HG03280 (cell line): ENCODE data around the gene CD14.
"Not testable (repeated sequence)": the region's sequence is repeated elsewhere in the genome, so short reads cannot be mapped to it uniquely, and the experiment has no call there.

Source experiments
- ATAC-seq: cut with Tn5 transposase; IDR thresholded peaks from one replicate; pipeline ENCODE4 v1.9.1; 2021; ENCODE audit warnings: mild to moderate bottlenecking, moderate library complexity; ENCODE audit not compliant: unreplicated experiment

Gene CD14

DNA sequence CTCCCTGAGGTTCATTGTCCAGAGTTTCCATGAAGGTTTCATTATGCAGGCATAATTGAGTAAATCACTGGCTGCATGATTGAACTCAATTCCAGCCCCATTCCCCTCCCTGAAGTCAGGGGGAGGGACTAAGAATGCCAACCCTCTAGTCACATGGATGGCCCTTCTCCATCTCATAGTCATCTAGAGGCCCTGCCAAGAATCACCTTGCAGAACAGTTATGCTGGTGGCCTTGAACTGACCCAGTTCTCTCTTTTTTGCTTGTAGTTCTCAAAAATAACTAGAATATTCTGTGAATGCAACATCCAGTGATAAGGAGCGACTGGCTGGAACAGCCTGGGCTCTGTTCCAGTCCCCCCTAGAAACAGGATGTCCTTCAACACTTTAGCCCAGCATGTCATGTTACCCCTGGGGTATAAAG lies 36.6 kb downstream of the CD14 start:
- no peak for ATAC-seq

DNA sequence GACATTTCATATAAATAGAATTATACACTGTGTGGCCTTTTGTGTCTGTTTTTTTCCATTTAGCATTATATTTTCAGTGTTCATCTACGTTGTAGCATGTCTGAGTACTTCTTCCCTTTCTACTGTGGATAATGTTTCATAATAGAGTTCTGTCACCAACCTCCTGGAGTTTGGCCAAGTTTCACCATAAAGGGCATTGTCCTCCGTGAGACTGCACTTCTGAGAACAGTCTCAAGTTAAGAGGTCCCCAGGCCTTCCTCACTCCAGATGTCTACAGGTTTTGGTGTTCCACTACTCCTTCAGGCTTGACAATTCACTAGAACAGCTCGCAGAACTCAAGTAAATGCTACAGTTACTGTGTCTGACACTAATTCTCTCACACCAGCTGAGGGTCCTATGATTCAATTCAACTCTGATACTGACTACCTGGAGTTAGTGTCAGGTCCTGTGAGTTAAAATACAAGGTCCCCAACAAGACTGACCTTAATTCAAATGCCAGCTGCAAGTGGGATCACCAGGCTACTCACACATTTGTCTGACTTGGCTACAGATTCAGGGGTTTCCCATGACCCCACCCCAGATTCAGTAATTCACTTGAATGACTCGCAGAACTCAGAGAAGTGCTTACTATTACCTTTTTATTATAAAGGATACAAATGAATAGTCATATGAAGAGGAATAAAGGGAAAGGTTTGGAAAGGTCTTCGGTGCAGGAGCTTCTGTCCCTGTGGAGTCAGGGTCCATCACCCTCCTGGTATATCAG lies 37.3 kb downstream of the CD14 start:
- no peak for ATAC-seq

DNA sequence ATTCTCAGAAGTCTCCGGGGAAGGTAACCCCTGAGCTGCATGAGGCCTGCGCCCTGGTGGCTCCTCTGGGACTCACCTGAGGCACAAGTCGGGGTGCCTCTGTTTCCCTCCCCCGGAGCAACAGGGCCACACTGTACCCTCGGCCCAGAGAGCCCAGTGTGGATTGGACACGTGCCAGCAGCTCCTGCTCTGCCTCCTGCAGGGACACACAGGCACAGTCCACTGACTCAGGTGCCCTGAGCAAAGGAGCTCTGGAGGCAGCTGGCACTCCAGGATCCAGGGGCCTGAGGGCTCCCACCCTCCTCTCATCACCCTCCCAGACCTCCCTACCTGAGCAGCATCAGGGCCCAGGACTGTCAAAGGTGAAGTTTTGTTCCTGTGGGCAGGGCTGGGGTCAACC lies 38.8 kb downstream of the CD14 start:
- no peak for ATAC-seq

DNA sequence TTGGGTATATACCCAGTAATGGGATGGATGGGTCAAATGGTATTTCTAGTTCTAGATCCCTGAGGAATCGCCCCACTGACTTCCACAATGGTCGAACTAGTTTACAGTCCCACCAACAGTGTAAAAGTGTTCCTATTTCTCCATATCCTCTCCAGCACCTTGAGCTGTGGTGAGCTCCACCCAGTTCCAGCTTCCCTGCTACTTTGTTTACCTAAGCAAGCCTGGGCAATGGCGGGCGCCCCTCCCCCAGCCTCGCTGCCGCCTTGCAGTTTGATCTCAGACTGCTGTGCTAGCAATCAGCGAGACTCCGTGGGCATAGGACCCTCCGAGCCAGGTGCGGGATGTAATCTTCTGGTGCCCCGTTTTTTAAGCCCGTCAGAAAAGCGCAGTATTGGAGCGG lies 39.9 kb downstream of the CD14 start:
- not testable (repeated sequence) for ATAC-seq

DNA sequence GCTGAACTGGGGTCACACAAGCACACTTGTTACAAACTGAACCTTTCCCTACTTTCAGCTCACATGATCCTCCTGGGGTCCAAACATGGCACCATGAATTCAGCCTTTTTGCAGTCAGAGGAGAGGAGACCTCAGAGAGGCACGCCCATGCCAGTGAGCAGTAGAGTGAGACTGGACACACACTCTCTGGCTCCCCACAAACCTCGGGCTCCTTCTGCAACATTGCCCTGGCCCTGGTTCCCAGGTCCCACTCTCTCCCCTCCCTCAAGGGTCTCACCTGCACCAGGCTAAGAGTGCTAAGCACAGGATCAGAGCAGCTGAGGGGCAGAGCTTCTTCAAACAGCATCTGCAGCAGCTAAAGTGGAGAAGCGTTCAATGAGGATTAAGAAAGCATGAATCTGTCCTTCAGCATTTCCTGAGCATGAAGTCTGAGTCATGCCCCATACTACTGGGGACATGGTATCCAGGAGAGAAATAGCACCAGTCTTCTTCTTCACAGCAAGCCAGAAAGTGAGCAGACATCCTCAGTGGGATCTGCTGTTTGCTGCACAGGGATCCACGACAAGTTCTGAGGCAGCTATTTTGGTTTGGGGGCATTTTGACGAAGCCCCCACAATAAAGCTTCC lies 41.1 kb downstream of the CD14 start:
- no peak for ATAC-seq

DNA sequence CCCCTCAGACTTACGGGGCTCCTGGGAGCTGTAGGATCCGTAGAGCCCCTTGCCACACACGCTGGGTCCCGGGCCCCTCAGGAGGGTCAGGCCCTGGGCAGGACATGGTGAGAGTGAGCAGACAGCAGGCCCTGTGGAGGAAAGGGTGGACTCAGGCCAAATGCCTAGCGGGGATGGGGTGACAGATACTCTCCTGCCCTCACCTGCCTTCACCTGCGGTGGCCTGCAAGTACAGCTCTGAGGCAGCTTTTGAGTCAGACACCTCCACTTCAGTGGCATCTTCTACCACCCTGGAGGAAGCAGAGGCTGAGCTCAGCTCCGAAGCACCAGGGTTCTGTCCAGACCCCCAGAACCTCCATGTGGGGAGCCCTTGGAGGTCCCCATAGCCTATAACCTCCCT lies 42.1 kb downstream of the CD14 start:
- ATAC-seq, result no peak

DNA sequence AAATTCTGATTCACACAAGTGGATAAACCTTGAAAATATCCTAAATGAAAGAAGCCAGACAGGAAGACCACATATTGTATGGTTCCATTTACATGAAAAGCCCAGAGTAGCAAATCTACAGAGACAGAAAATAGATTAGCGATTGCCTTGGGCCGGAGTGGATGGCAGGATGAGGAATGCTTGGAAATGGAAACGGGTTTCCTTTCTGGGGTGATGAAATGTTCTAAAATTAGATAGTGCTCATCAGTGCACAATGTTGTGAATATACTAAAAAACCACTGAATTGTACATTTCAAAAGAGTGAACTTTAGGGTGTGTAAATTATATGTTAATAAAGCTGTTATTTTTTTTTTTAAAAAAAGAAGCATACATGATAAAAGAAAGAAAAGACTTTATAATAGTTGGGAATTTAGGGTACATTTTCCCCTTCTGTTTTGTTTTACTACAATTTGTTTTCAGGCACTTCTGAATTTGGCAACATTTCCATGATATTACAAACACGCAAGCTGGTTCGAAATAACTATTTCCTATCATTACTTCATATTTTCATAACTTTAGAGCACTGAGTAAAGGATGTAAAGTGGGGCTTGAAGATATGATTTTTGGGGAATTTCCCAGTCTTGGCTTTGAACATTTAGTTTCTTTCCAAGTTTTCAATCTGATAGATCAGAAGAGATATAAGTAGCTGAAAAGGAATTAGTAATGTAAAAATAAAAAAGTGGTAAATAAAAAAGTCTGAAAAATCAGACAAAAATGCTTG lies 44.5 kb downstream of the CD14 start:
- no peak for ATAC-seq

DNA sequence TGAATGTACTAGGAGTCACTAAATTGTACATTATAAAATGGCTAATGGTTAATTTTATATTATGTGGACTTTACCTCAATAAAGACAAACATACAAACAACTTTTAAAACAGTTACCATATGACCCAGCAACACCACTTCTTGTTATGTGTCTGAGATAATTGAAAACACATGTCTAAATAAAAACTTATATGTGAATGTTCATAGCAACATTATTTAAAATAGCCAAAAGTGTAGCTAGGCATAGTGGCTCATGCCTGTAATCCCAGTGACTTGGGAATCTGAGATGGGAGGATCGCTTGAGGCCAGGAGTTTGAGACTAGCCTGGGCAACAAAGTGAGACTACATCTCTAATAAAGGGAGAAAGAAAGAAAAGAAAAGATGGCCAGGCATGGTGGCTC lies 45.5 kb downstream of the CD14 start:
- no peak for ATAC-seq
